ENCODE results near the gene BCAP31. TPM values are rescaled to one million over a fixed set of nuclear protein-coding genes. Genes with fewer than 3 reads are reported as not detected.

Gene BCAP31
- total RNA-seq, 1 donor: 127 TPM

- no peak for DNase-seq (ENCODE audit: low read depth)
- no peak for TF ChIP-seq CTCF (IDR thresholded peaks at IDR 0.05; ENCODE audit: insufficient read depth, low read depth, low read length)
- H3K4me3 ChIP-seq (ENCODE audit: low read depth, low read length): no peak overlapping the region
Observed at GRCh38 chrX:153671589-153672530, 52.3 kb downstream of the BCAP31 start.

- H3K4me3 ChIP-seq (ENCODE audit: low read depth, low read length): no peak overlapping the region
- no peak for DNase-seq (ENCODE audit: low read depth)
- TF ChIP-seq CTCF (IDR thresholded peaks at IDR 0.05; ENCODE audit: insufficient read depth, low read depth, low read length): no peak
Observed at GRCh38 chrX:153670748-153671588, 53.2 kb downstream of the BCAP31 start.

- DNase-seq (ENCODE audit: low read depth): no peak
- no peak for TF ChIP-seq CTCF (IDR thresholded peaks at IDR 0.05; ENCODE audit: insufficient read depth, low read depth, low read length)
- H3K4me3 ChIP-seq (ENCODE audit: low read depth, low read length): no peak overlapping the region
Observed at GRCh38 chrX:153669901-153670731, 54.1 kb downstream of the BCAP31 start.

GRCh38 chrX:153669174-153669890, 54.9 kb downstream of the BCAP31 start:
- peak; percentile 61 for TF ChIP-seq CTCF (IDR thresholded peaks at IDR 0.05; ENCODE audit: insufficient read depth, low read depth, low read length)
- no peak overlapping the region for H3K4me3 ChIP-seq (ENCODE audit: low read depth, low read length)
- no peak for DNase-seq (ENCODE audit: low read depth)

GRCh38 chrX:153668423-153669173, 55.6 kb downstream of the BCAP31 start:
- DNase-seq (ENCODE audit: low read depth): no peak
- no peak for TF ChIP-seq CTCF (IDR thresholded peaks at IDR 0.05; ENCODE audit: insufficient read depth, low read depth, low read length)
- no peak overlapping the region for H3K4me3 ChIP-seq (ENCODE audit: low read depth, low read length)

Measured in fibroblast of villous mesenchyme (primary cell).